HG02571 (cell line): ENCODE results near the gene KRT3.

ENCODE experiments used
- ATAC-seq: cut with Tn5 transposase; IDR thresholded peaks from one replicate; pipeline ENCODE4 v1.9.1; 2021; ENCODE audit warnings: mild to moderate bottlenecking, moderate library complexity; ENCODE audit not compliant: unreplicated experiment

The KRT3 gene

DNA sequence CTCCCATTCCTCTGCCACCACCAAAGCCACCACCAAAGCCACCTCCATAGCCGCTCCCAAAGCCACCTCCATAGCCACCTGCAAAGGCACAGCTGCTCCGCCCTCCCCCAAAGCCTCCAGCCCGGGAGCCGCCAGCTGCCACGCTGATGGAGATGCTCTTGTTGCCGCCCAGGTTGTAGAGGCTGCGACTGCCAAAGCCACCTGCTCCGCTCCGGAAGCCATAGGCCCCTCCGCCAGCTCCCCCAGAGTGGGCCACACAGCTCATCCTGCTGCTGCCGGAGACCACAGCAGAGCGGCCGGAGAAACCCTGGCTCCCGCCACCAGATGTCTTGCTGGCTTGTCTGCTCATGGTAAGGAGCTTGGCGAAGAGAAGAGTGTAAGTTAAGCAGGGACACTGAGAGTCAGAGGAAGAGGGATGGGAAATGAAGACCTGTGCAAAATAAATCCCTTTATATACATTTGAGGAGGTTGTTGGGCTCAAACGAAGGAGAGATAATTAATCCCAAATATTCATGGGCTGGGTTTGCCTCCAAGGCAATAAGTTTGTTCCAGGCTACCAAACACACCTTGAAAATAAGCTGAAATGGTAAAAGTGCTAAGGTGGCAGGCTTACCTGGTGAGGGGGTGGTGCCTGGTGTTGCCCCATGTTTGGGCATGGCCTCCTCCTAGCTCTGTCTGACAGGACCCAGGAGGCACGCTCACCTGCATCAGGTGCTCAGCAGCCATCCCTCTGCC lies at the start of gene KRT3:
Gene KRT3, minus strand, starts transcription at position 424 of the 735 bp plus-strand sequence. Its CDS starts 75 bp downstream, at position 349.
- ATAC-seq: no peak

DNA sequence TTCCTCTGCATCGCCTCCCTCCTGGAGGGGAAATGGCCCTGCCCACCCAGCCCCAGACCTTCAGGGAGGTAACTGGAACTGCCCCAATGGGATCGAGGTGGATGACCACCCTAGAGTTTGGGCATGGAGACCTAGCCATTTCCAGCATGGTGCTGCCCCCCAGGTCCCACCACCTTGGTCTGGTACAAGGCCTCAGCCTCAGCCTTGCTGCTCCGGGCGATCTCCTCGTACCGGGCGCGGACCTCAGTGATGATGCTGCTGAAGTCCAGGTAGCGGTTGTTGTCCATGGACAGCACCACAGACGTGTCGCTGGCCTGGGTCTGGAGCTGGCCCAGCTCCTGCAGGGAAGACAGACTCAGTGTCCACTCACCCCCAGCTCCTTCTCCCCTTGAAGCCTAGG lies 48.5 kb upstream of the KRT3 start:
- no peak for ATAC-seq

DNA sequence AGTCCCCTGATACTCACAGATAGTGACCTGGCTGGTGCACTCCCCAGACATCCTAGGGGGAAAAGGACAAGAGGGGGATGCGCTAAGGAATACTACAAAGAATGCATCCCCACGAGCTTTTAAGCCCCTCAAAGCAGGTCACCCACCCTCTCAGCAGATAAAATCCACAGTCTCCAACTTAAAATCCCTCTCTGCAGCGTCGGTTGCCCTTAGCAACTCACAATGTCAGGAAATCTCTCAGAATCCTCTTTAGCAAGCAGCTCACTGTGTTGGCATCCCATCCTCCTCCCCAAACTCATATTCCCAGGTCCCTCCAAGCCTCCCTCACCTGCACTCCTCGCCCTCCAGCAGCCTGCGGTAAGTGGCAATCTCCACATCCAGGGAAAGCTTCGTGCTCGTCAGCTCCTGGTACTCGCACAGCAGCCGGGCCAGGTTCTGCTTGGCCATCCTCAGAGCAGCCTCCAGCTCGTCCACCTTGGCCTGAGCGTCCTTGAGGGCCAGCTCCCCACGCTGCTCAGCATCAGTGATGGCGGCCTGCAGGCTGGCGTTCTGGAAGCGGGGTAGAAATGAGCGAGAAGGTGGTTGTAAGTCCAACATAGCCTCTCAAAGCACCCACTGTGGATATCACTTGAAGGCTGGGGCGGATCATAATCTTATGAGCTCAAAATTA lies 43.7 kb upstream of the KRT3 start:
- ATAC-seq: no peak

DNA sequence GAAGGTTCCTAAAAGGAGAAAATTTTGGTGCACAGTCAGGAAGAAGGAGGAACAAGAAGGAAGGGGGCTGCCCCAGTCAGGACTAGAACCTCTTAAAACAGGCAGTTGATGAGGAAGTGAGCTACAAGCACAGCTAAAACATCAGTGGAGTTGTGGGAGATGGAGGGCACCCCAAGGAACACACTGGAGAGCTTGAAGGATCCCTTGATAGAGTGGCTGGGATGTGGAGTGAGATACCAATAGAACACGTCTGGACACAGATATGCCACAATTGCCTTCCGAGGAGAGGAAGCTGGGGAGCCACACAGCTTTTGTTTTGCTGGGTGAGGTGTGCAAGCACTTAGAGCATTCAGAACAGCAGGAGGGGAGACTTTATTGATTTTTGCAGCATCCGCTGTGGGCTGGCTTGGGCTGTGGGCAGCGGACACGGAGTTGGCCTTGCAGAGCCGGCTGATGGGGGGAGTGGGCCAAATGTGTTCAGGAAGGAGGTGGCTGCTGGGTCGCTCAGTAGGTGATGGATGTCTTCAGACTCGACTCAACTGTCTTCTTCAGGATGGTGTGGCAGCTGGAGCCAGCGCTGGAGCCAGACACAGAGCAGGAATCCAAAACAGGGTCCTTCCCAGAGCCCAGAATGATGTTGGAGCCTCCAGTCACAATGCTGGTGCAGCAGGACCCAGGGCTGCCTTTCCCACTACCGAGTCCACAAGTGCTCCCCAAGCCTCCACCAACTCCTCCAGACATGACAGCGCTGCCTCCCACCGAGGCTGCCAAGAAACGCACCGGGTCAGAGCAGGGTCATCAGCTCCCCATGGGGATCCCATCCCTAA lies 42.9 kb upstream of the KRT3 start:
- ATAC-seq: no peak

DNA sequence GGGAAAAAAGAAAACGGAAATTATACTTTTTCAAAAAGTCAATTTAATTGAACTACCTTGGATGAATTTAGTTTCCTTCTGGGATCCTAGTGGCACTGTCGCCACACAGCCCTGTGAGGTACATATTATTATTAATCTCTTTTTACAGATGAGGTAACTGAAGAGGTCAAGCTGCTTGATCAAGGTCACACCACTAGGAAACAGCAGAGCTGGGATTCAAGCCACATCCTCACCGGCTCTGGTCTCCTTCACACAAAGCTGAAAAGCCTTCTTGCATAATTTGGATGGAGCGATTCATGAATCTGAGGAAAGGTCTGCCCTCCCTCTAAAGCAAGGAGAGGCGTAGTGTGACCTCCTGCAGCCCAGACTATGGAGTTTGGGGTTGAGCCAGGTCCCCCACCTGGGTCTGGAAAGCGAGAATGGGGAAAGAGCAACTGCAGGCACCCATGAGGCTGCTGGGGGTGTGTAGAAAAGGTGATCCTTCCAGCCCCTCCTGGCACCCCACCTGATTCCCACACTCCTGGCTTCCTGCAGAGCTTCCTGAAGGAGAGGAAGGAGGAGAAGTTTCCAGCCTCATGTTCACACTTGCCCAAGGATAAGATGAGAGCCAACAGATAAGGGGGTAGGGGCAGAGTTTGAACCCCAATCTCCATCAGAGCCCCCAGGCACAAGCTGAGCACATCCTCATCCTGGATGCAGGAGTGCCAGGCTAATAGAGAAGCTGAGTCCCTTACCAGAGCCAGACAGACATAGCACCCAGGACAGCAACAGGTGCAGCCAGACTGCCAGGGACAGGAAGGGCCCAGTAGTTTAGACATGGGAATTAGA lies 42.1 kb upstream of the KRT3 start:
- no peak for ATAC-seq

DNA sequence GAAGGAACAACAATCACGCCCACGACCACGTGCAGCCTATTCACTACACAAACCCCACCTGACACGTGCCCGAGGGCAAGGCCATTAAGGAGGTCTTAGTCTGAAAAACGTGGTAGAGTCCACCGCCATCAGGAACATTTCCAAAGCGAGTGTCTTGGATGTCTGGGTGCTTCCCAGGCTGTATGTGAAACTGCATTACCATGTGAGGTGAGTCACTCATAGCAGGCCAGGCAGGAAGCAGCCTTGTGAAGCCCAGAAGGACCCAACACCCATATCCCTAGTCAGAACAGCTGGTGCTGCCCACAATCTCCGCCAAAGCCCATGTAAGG lies 41.5 kb upstream of the KRT3 start:
- ATAC-seq: no peak

DNA sequence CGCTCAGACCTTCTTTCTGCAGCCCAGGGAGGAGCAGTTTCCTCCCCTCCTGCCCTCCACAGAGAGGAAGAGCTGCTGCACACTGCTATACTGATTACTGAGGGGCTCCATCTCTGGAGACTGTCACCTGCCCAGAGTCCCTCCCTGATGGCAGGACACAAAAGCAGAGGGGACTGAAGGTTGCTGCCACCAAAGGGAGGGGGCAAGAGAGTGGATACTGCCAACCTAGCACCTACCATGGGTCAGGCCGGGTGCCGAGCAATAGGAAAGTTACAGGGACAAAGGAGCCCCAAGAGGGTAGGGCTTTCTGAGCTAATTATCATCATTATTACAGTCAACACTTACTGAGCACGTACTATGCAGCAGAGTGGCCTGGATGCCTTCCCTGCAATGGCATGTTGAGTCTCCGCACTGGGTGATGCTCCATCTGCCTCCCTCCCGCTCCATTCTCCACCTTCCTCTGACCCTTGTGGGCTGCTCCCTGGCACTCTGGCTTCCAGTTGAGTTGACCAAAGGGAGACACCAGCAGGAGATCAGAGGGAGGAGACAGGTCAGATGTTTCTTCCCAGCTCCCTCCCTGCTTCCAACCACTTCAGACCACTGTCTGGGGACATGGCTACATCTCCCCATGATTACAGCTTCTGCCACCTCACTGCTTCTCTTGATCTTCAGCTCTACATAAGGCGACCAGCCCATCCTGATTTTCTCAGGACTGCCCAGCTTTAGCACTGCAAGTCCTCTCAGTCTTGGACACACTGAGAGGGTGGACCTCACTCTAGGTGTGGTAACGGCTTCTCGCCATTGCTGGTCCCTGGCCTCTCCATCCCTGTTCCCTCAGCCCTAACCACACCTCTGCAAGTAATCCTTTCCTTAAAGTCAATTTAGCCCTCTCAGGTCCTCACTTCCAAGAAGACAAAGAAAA lies 40.8 kb upstream of the KRT3 start:
- no peak for ATAC-seq

DNA sequence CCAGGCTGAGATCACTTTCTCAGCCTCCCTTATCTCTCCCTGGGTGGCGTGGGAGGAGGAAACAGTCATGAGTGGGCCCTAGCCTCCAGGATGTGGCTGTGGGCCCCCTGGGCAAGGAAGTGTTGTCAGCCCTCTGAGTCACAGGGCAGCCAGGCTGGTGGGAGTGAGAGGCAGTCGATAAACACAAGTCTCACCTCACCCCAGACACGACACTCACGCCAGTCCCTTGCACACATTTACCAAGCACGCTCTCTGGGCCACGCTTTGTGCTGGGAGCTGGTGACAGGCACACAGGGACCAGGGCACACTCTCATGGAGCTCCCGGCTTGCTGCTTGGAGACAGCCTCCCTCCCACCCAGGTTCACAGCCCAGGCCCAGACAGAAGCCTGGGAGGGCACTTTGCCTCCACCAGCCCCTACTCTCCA lies 40.1 kb upstream of the KRT3 start:
- ATAC-seq: no peak

DNA sequence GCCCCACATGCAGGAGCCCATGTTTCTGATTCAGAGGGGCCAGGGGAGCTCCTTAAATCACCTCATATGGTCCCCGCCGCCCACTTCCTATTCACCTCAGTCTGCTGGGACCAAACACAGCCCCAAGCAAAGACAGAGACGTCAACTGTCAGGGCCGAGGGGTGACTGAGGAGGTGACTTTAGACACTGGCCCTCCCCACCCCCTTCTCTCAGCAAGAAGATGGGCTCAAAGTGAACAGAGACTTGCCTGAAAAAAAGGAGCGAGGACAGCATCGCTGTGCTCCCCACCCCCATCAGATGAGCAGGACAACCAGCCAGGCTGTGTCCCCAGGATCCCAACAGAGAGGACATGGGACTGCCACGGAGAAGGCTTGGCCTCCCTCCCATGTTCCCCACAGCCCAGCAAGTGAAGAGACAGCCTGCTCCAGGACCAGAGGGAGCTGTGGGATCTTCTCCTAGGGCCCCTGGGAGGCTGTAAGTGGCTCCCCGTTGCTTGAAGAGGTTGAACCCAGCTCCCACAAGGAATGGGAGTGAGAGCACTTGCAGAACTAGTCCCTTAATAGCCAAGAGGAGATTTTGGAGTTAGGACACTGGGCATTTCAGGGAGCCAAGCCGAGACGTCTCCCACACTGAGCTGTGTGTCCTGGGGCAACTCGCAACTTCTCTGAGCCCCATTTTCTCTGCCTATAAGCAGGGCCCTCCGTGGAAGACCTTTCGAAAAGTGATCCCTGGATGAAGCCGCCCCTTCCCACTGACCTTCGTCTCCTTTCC lies 39.5 kb upstream of the KRT3 start:
- no peak for ATAC-seq

DNA sequence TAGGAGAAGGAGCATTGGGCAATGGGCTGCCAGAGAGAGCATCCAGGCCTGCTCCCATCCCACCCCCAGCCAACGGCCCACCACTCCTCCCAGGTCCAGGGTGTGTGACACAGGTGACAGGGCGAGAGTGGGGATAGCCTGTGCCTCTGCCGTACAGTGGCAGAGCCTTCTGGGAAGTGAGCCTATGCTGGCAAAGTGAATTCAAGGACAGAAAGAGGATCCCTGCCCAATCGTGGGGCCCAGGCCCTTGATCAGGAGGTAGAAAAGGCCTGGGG lies 38.7 kb upstream of the KRT3 start:
- ATAC-seq: no peak

DNA sequence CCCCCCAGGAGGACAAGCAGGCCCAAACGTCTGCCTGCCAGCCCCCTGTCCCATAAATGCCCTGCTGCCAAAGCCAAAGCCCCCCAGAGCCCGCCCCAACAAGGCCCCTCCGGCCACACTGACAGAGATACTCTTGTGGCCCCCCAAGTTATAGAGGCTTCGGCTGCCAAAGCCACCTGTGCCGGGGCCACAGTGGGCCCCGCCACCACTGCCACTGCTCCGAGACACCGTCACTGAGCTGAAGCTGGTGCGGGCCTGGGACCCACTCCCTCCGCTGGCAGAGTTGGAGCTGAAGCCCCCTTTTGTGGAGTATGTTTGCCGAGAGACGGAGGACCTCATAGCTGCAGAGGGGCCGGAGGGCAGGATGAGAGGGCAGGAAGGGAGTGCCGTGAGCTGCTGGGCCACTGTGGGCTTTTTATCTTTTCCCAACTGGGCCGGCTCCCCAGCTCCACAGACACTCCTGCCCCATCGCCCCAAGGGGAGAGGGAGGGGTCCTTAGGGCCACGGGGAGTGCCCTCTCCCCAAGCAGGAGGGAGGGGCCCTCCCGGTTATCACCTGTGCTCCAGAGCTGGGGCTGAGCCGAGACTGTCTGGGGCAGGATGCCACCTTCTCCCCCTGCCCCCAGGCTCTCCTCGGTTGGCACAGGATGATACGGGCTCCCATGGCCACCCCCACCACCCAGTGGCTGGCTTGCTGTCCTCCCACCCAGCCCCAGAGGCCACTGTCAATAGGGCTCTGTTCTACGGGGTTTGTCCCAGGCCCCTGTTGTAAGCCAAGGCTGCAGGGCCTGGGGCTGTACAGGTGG lies 38.2 kb upstream of the KRT3 start, which contains the start of gene KRT79:
Gene KRT79, minus strand, starts transcription at position 390 of the 805 bp plus-strand sequence. Its CDS starts 51 bp downstream, at position 339.
- ATAC-seq: no peak

DNA sequence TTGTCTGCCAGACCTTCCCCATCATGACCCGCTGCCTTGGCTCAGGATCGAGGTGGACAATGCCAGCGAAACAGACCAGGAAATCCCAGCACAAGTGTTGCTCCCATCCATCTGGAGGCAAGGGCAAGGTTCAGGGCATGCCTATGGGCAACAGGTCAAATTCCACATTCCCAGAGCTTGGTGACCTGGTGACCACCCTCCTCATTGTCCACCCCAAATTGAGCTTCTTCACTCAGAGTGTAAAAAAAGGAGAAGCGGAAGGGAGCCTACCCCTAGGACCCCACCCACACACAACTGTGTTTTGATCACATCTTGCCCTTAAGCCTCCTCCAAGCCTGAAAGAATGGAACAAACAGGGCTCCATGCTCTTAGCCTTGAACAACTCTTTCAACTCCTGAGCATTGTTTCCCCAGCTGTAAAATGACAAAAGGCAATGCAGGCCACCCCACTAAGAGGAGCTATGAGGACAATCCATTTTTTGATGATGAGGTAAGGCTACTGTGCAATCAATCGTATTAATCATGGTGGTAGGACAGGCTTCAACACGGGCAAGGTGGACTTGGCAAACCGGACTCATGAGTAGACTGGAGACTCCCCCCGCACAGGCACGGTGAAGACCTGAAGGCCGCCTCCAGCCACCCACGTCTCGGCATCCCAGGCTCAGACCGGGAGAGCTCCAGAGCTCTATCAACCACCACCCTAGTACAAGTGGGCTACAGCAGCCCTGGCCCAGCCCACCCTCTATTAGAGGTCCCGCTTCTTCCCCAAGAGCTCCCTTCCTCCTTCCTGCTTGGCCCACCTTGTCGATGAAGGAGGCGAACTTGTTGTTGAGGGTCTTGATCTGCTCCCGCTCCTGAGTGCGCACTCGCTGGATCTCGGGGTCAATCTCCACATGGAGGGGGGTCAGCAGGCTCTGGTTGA lies 37.3 kb upstream of the KRT3 start:
- no peak for ATAC-seq

DNA sequence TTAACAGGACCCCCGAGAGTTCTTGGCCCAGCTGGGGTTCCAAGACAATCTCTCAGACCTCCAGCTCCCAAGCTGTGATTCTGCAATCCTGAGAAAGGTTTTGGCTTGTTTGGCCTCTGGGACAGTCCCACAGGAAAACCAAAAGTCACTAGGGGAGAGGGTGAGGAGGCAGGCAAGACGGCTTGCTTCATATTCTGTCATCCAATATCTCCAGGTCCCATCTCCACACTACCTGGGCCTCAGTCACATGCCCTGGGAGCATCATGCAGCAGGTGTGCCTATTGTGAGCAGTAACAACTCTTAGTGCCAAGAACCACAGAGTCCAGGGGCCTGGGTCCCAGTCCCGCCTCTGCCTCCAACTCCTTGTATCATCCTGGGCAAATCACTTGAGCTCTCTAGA lies 36.5 kb upstream of the KRT3 start:
- ATAC-seq: no peak

DNA sequence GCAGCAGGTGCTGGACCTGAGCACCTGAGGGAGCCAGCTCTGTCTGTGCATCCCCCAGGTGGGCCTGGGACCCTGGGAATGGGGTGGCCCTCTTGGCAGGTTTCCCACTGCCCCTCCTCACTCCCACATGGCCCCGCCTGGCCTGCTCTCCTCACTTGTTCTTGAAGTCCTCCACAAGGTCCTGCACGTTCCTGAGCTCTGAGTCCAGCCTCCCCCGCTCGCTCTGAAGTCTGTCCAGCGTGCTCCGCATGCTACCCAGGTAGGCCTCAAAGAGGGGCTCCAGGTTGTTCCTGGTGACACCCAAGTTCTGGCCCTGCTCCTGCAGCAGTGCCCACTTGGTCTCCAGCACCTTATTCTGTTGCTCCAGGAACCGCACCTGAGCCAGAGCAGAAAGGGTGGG lies 35.3 kb upstream of the KRT3 start:
- ATAC-seq: no peak

DNA sequence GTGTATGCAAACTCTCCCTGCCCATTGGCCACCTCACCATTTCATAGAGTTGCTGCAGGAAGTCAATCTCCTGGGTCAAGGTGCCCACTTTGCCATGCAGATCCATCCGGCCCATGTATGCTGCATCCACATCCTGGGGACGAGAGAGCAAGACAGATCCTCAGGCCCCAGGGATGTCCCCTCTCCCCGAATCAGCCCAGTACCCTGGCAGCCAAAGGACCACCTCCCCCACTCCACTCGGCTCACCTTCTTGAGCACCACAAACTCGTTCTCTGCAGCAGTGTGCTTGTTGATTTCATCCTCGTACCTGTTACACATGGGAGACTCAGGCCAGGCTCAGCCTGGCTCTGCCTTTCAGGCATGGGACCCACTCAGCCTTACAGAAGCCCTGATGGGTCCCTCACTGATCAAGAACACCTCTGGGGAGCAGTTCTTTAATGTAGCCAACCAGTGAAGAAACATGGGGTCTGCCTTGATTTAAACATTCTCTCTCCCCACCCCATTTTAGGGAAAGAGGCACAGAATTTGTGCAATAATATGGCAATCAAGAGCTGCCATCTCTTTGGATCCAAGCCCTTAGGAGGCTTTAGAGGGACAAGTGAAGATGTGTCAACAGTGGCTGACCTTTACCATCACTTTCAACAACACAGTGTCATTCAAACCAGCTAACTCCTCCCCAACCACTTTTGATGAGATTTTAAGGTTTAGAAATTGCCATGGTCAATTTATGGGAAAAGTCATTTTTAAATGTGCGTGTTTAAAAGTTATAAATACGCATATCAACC lies 34.3 kb upstream of the KRT3 start:
- no peak for ATAC-seq

DNA sequence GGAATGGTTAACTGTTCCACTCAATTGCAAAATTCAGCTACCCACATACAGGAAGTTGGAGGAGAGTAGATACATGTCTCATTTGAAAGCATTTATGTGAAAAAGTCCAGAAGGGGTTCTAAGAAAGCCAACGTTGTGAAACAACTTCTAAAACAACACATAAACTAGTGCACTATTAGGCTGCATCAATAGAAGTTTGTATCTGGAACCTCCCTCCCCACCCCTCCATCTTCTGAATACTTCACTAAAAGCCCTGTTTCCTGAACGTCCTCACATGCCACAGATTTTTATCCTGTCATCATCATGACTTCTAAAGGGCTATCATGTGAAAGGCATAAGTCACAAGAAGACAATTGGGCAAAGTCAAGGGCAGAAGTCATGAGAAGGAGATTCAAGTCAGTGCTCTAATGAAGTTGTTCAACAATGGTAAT lies 32.7 kb upstream of the KRT3 start:
- no peak for ATAC-seq

DNA sequence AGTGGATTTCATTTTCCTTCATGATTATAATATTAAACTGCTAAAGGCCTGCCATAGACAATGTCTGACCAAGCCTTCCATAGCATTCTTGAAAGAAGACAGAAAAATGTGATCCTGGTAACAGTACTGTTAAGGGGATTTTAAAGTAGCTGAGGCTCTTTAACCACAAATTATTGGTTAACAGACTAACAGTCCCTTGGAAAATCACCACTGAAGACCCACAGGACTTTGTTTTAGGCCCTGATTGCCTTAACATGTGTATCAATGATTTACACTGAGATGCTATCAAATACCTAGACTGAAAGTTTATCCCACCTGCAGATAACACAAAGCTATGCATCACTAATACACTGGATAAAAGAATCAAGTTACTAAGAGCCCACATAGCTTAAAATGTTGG lies 32.2 kb upstream of the KRT3 start:
- no peak for ATAC-seq
